Measurements from ENCODE around the gene CMTR1. TPM values are rescaled to one million over a fixed set of nuclear protein-coding genes. Genes with fewer than 3 reads are reported as not detected.

Gene CMTR1
- total RNA-seq, 1 experiment from 2014 or later = 28.7 TPM

- no peaks in the 10 kb centered on the region for H4K20me1 ChIP-seq (ENCODE audit: insufficient read depth)
- TF ChIP-seq, protein P1, sequence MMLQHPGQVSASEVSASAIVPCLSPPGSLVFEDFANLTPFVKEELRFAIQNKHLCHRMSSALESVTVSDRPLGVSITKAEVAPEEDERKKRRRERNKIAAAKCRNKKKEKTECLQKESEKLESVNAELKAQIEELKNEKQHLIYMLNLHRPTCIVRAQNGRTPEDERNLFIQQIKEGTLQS (IDR thresholded peaks at IDR 0.05) = no peak
- TF ChIP-seq, protein P2, sequence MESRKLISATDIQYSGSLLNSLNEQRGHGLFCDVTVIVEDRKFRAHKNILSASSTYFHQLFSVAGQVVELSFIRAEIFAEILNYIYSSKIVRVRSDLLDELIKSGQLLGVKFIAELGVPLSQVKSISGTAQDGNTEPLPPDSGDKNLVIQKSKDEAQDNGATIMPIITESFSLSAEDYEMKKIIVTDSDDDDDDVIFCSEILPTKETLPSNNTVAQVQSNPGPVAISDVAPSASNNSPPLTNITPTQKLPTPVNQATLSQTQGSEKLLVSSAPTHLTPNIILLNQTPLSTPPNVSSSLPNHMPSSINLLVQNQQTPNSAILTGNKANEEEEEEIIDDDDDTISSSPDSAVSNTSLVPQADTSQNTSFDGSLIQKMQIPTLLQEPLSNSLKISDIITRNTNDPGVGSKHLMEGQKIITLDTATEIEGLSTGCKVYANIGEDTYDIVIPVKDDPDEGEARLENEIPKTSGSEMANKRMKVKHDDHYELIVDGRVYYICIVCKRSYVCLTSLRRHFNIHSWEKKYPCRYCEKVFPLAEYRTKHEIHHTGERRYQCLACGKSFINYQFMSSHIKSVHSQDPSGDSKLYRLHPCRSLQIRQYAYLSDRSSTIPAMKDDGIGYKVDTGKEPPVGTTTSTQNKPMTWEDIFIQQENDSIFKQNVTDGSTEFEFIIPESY (IDR thresholded peaks at IDR 0.05; ENCODE audit: extremely low read depth, insufficient replicate concordance, low read length) = no peak
- TF ChIP-seq POLR2AphosphoS5 (IDR thresholded peaks at IDR 0.05; ENCODE audit: low read depth, low read length) = no peak
- no peak for TF ChIP-seq ELF1 (IDR thresholded peaks at IDR 0.05; ENCODE audit: borderline replicate concordance, low read depth)
- TF ChIP-seq JUND (IDR thresholded peaks at IDR 0.05) = no peak
- no peak for TF ChIP-seq CBX3 (IDR thresholded peaks at IDR 0.05; ENCODE audit: low read depth)
- TF ChIP-seq, protein P3, sequence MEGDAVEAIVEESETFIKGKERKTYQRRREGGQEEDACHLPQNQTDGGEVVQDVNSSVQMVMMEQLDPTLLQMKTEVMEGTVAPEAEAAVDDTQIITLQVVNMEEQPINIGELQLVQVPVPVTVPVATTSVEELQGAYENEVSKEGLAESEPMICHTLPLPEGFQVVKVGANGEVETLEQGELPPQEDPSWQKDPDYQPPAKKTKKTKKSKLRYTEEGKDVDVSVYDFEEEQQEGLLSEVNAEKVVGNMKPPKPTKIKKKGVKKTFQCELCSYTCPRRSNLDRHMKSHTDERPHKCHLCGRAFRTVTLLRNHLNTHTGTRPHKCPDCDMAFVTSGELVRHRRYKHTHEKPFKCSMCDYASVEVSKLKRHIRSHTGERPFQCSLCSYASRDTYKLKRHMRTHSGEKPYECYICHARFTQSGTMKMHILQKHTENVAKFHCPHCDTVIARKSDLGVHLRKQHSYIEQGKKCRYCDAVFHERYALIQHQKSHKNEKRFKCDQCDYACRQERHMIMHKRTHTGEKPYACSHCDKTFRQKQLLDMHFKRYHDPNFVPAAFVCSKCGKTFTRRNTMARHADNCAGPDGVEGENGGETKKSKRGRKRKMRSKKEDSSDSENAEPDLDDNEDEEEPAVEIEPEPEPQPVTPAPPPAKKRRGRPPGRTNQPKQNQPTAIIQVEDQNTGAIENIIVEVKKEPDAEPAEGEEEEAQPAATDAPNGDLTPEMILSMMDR (IDR thresholded peaks at IDR 0.05 in 2 of 3, conservative IDR thresholded peaks at IDR 0.05 in 1 of 3; ENCODE audit: borderline replicate concordance in 1 of 3, insufficient read depth in 1 of 3, low read depth in 2 of 3, low read length in 2 of 3) = no peak
- TF ChIP-seq FOSL1 (IDR thresholded peaks at IDR 0.05; ENCODE audit: low read depth) = no peak
- no peak for TF ChIP-seq YY1 (IDR thresholded peaks at IDR 0.05; ENCODE audit: extremely low read depth, insufficient replicate concordance, low read depth, low read length)
- TF ChIP-seq REST (IDR thresholded peaks at IDR 0.05; ENCODE audit: low read depth) = no peak
- no peak for TF ChIP-seq ZNF274 (IDR thresholded peaks at IDR 0.05; ENCODE audit: low read depth, low read length)
- no peak for TF ChIP-seq EGR1 (IDR thresholded peaks at IDR 0.05; ENCODE audit: low read depth)
- TF ChIP-seq EZH2phosphoT487 (IDR thresholded peaks at IDR 0.05; ENCODE audit: borderline replicate concordance) = no peak
- no peak for TF ChIP-seq ZFX (IDR thresholded peaks at IDR 0.05)
- no peak for TF ChIP-seq SP1 (IDR thresholded peaks at IDR 0.05; ENCODE audit: low read depth)
- no peak for TF ChIP-seq SIN3A (IDR thresholded peaks at IDR 0.05; ENCODE audit: low read depth)
- no TSS peak for BruUV-seq (replicated peaks)
- POLR2A ChIA-PET = no interaction called here
- H3K9ac ChIP-seq (ENCODE audit: low read length) = no peak overlapping the region
- H3K4me3 ChIP-seq (replicated peaks in 1 of 2; ENCODE audit: low read depth in 1 of 2, low read length in 2 of 2) = no peak overlapping the region
- no peaks in the 10 kb centered on the region for H3K27me3 ChIP-seq (ENCODE audit: insufficient read depth, low read length)
- H3K79me2 ChIP-seq (ENCODE audit: insufficient read depth, low read length) = no peaks in the 10 kb centered on the region
- ATAC-seq (no peak), DNase-seq (ENCODE audit: low read depth, low spot score) (no peak)
- no peak overlapping the region for H3K4me2 ChIP-seq (ENCODE audit: low read length)
- H3K9me3 ChIP-seq (ENCODE audit: control insufficient read depth in 1 of 2, insufficient read depth in 1 of 2, low read depth in 1 of 2, low read length in 2 of 2) = no peaks in the 10 kb centered on the region
- H3K9me2 ChIP-seq (ENCODE audit: insufficient read depth) = no peaks in the 10 kb centered on the region
- peaks cover 19 to 30% of the 10 kb centered on the region in 2 experiments for H3K36me3 ChIP-seq (ENCODE audit: control insufficient read depth in 1 of 2, insufficient read depth in 2 of 2, low read length in 2 of 2)
- intact Hi-C loops (cut with micrococcal nuclease) = no loop called here
- no peak overlapping the region for H3K27ac ChIP-seq (ENCODE audit: low read depth, low read length)
- no peak overlapping the region for H2AFZ ChIP-seq (ENCODE audit: low read depth, low read length, poor library complexity, severe bottlenecking)
- CTCF ChIA-PET = no interaction called here
- no peaks in the 10 kb centered on the region for H3K4me1 ChIP-seq (ENCODE audit: control insufficient read depth in 1 of 2, insufficient read depth in 2 of 2, low read length in 2 of 2)
- RAD21 ChIA-PET (ENCODE audit: low non-redundant PET in 1 of 2, low total read pairs in 2 of 2, uncharacterized antibody in 2 of 2, unreplicated experiment in 2 of 2) = interaction anchor here in 1 of 2 experiments (0.6 kb wide), 1 partner anchor 249 kb away, joined by 5 read pairs; no protein-coding TSS in a partner anchor
Observed at GRCh38 chr6:37442416-37443215, 9.6 kb downstream of the CMTR1 start.

Data from HCT116 (cell line).